Mesodermal cell (in vitro differentiated cells): ENCODE data around the gene CBFA2T3.

ENCODE experiments used
- H3K27ac ChIP-seq: 2 replicates; pipeline ENCODE4 v1.7.0; 2013; ENCODE audit warnings: mild to moderate bottlenecking, low read depth, low read length, moderate library complexity; ENCODE audit not compliant: severe bottlenecking
- H3K36me3 ChIP-seq: 2 replicates; pipeline ENCODE4 v1.7.1; 2013; ENCODE audit warnings: mild to moderate bottlenecking, low read length, moderate library complexity; ENCODE audit not compliant: control insufficient read depth, insufficient read depth
- H3K4me1 ChIP-seq: one replicate; pipeline ENCODE4 v1.7.1; 2013; ENCODE audit warnings: mild to moderate bottlenecking, low read length; ENCODE audit not compliant: insufficient read depth, control insufficient read depth, poor library complexity, severe bottlenecking
- H3K4me3 ChIP-seq: 2 replicates; pipeline ENCODE4 v1.7.0; 2013; ENCODE audit warnings: low read length, control low read depth, mild to moderate bottlenecking; ENCODE audit not compliant: insufficient read depth, poor library complexity, severe bottlenecking; ENCODE audit errors: extremely low read depth
- H3K9me3 ChIP-seq: 2 replicates; pipeline ENCODE4 v1.7.1; 2013; ENCODE audit warnings: mild to moderate bottlenecking, low read length, moderate library complexity; ENCODE audit not compliant: control insufficient read depth
- WGBS, 2 experiments: methylation state at CpG; one replicate each; pipeline ENCODE4 v1.1.5; 2013; ENCODE audit warnings: missing lambda C conversion rate in 2 of 2; ENCODE audit not compliant: insufficient coverage in 2 of 2; 5-methylcytosine and 5-hydroxymethylcytosine counted together

Gene CBFA2T3

DNA sequence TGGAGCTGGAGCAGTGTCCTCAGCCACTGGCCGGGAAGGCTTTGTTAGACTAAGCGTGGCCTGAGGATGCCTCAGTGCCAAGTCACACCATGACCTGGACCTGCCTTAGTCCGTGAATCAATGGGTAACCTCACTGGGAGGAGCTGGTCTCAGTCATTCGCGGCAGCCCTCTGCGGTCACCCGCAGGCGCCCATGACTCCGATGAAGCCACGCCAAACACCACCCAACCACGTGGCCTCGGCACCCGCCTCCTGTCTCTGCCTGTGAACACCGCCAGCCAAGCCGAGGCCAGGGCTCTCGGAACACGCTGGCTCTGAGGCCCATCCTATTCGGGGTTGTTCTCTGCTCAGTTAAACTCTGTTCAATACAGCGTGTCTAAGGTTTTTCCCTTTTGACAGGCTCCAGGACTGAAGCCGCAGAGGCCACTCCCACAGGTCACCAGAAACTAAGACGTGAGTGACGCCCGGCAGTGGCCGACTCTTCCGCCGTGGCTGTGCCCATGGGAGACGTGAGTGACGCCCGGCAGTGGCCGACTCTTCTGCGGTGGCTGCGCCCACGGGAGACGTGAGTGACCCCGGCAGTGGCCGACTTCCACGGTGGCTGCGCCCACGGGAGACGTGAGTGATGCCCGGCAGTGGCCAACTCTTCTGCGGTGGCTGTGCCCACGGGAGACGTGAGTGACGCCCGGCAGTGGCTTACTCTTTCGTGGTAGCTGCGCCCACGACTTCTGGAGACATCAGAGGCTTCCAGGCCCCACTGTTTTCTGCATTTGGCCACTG lies 93.7 kb downstream of the CBFA2T3 start:
- H3K36me3 ChIP-seq = no peaks in the 10 kb centered on the region
- H3K4me1 ChIP-seq = no peaks in the 10 kb centered on the region
- WGBS, 2 experiments = 94 to 96% methylated on average over 43 to 49 of the region's 49 CpGs
- no peak overlapping the region for H3K4me3 ChIP-seq
- H3K27ac ChIP-seq = no peak overlapping the region
- no peaks in the 10 kb centered on the region for H3K9me3 ChIP-seq

DNA sequence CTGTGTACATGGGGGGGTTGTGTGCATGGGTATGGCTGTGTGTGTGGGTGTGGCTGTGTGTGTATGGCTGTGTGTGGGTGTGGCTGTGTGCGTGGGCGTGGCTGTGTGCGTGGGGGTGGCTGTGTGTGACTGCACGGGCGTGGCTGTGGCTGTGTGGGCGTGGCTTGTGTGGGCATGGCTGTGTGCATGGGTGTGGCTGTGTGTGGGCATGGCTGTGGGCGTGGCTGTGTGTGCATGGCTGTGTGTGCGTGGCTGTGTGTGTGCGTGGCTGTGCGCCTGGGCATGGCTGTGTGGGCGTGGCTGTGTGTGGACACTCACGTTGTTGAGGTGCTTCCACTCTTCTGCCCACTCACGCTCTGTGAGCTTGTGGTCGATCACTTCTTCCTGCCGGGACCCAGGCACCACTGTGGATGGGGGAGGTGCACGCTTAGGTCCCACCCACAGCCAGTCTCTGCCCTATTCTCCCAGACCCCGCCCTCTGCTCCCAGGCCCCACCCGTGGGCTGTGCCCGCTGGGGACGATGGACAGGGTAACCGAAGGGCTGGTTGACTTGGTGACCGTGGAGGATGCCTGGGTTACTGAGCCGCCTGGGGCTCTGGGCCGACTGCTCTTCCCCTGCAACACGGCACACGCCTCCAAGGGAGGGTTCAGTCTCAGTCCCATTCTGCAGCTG lies 94.5 kb downstream of the CBFA2T3 start:
- Histone ChIP-seq H3K4me3 (no peak overlapping the region), H3K27ac (no peak overlapping the region), H3K9me3 (no peaks in the 10 kb centered on the region), H3K36me3 (no peaks in the 10 kb centered on the region), H3K4me1 (no peaks in the 10 kb centered on the region)
- 95 to 96% methylated on average over 20 to 22 of the region's 26 CpGs for WGBS, 2 experiments

DNA sequence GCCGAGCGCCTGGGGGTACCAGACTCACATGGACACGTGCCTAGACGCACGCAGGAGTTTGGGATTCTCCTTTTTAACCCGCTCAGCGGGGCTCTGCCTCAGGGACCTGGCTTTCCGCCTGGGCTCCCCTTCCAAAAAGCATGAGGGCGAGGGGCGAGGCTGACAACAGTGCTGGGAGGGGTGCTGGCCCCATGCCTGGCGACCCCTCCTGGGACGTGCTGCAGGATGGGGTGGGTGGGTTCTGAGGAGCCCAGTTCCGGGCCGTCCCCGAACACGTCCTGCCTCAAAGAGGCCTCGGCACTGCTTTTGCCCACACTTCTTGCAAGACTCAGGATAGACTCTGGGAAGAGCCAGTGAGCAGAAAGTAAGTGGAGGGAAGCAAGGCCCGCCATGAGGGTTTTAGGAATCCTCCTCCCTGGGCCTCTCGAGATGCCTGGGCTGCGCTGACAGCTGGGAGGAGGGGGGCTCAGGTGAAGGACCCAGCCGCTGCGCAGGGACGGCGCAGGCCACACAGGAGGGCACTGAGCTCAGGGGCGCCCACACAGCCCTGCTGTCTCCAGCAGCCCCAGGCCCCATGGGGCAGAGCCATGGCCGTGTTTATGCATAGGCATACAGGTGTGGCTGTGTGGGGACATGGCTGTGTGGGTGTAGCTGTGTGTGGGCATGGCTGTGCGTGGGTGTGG lies 95.2 kb downstream of the CBFA2T3 start:
- Histone ChIP-seq H3K4me1 (no peaks in the 10 kb centered on the region), H3K9me3 (no peaks in the 10 kb centered on the region), H3K4me3 (no peak overlapping the region), H3K36me3 (no peaks in the 10 kb centered on the region), H3K27ac (no peak overlapping the region)
- WGBS, 2 experiments = 96% methylated on average over 21 to 26 of the region's 27 CpGs

DNA sequence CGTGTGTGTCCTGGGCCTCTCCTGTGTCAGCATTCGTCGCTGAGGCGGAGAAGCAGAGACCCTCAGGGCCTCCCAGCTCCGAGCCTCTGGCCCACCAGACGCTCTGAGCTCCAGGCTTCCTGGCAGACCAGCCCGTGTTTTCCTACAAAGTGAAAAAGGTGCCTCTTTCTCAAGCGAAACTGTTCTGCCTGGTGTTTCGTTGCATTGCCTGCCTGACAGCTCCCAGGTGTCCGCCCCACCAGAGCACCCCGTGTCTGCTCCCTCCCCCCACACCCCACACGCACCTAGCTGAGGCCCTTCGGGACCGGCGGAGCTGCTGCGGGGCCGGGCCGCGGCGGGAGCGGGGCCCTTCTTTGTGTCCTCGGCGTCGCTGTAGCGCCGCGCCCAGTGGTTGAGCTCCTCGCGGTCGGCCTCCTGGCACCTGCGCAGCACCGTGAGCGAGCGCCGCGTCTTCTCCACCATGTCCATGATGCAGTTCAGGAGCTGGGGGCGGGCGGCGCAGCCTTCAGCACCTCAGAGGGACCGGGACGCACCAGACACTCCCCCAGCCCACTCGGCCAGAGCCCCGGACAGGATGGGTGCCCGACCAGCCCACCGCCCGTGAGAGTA lies 95.9 kb downstream of the CBFA2T3 start:
- no peaks in the 10 kb centered on the region for H3K4me1 ChIP-seq
- H3K27ac ChIP-seq = no peak overlapping the region
- 92 to 94% methylated on average over 39 to 43 of the region's 46 CpGs for WGBS, 2 experiments
- no peaks in the 10 kb centered on the region for H3K36me3 ChIP-seq
- H3K9me3 ChIP-seq = no peaks in the 10 kb centered on the region
- H3K4me3 ChIP-seq = no peak overlapping the region

DNA sequence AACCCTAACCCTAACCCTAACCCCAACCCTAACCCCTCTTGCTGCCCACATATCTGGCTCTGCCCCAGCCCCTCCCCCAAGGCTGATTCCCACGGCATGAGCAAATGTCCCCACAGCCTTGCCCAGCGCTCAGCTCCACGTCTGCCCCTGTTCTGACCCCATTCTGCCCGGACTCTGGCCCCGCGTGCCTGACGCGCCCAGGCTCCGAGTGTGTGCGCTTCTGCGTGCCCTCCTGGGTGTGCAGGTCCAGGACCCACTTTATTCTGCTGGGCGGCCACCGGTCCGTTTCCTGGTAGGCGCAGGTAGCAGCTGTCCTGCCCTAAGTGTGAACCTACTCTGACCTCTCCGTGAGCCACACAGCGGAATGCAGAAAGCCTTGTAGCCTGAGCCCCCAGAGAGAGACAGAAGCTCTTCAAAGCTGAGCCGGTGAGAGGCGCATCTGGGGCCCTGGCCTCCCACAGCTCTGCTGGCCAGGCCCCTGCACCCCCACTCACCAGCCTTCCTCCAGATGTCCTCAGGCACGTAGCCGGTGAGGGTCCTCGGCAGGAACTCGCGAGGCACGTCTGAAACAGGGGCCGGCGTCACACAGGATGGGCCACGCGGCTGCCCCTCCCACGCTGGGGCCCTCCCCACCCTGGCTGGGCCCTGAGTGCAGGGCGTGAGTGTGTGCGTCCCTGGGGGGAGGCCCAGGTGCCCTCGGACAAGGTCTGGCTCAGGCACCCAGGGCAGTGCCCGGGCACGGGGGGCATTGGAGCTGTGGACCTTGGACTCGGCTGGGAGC lies 96.6 kb downstream of the CBFA2T3 start:
- Histone ChIP-seq H3K27ac (no peak overlapping the region), H3K9me3 (no peaks in the 10 kb centered on the region), H3K4me1 (no peaks in the 10 kb centered on the region), H3K4me3 (no peak overlapping the region), H3K36me3 (no peaks in the 10 kb centered on the region)
- 86% methylated on average over 36 of the region's 36 CpGs for WGBS, 2 experiments

DNA sequence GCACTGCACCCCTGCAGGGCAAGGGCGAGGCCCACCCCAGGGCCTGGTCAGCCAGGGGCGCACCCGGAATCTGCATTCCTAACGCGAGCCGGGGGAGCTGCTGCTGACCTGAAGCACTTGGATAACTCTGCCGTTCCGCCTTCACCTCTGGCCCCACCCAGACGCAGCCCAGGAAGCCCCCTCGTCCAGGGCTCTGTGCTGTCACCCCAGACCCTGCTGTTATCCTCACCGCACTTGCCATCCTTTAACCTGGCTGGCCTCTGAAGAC lies 97.3 kb downstream of the CBFA2T3 start:
- WGBS, 2 experiments = 87 to 92% methylated on average over 9 to 11 of the region's 11 CpGs
- Histone ChIP-seq H3K9me3 (no peaks in the 10 kb centered on the region), H3K36me3 (no peaks in the 10 kb centered on the region), H3K27ac (no peak overlapping the region), H3K4me1 (no peaks in the 10 kb centered on the region), H3K4me3 (no peak overlapping the region)

DNA sequence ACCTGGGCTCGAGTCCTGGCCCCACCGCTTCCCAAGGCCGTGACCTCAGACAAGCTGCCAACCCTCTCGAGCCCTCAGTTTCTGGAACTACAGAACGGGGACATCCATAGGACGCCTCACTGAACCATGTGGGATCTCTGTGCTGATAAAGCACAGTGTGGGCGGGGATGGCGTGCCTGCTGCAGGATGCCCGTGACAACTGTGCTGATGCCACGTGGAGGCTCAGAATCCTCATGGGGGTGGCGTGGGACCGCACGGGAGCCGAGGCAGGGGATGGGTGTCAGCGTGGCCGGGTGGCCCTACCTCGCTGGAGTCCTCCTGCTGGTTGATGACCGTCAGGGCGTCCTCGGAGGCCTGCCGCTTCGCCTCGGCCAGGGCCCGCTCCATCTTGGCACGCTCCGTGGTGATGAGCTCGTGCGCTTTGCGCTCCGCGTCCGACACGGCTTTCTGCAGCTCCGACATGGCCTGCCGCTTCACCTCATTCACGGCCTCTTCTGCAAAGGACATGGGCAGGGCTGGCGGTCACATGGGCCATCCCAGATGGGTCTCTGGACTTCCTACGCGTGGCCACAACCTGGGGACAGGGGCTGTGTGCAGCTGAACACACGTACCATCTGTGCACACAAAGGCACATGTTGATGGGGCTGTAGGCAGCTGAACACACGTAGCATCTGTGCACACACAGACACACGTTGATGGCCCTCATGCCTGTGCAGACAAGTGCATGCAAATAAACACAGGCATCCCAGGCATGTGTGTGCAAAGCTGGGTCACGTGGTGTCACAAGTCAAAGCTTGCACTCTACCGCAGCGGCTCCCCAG lies 97.8 kb downstream of the CBFA2T3 start:
- Histone ChIP-seq H3K9me3 (no peaks in the 10 kb centered on the region), H3K4me3 (no peak overlapping the region), H3K4me1 (no peaks in the 10 kb centered on the region), H3K36me3 (no peaks in the 10 kb centered on the region), H3K27ac (no peak overlapping the region)
- 93% methylated on average over 40 to 45 of the region's 45 CpGs for WGBS, 2 experiments

DNA sequence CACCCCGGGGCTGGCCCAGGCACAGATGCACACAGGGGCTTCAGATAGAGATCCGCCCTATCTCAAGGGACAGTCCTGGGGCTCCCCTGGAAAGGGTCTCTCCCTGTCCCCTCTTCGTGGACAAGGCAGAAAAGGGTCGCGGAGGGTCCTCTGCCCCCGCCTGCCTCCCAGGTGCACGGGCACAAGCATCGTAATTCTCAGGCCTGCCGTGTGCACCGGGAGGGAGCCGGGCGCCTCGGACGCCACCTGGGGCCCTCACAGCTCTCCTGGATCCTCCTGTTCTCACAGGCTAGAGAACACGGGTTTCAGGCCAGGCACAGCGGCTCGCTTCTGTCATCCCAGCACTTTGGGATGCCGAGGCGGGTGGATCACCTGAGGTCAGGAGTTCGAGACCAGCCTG lies 98.7 kb downstream of the CBFA2T3 start:
- no peak overlapping the region for H3K4me3 ChIP-seq
- 93% methylated on average over 14 to 18 of the region's 20 CpGs for WGBS, 2 experiments
- H3K4me1 ChIP-seq = no peaks in the 10 kb centered on the region
- no peak overlapping the region for H3K27ac ChIP-seq
- no peaks in the 10 kb centered on the region for H3K36me3 ChIP-seq
- H3K9me3 ChIP-seq = no peaks in the 10 kb centered on the region

DNA sequence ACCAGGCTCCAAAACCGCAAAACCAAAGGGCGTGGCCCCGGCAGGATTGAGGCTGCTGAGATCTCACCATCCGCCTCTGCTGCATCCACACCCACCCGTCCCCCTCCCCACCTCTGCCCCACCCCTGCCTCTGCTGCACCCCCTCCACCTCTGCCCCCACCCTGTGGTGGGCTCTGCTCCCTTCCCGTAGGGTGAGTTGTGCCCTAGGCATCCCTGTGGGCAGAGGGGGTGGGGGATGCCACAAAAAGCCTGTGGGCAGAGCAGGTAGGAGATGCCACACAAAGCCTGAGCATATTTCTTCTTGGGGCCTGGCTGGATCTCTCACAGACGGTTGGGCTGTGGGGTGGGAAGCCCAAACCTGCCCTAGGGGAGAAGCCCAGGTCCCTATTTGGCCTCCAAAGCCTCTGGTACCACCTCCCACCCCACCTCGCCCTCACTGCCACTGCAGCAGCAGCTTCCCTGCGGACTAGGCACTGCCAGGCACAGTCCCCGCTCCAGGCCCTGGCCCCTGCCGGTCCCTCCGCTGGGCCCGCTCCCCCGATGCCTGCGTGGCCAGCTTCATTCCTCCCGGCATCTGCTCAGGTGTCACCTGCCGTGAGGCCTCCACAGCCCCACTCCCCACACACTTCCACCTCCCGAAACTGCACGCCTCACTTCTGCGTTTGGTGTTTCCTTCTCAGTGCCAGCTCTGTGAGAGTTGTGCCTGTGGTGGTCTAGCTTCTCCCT lies 99.3 kb downstream of the CBFA2T3 start:
- no peak overlapping the region for H3K27ac ChIP-seq
- H3K4me1 ChIP-seq = no peaks in the 10 kb centered on the region
- H3K36me3 ChIP-seq = no peaks in the 10 kb centered on the region
- no peaks in the 10 kb centered on the region for H3K9me3 ChIP-seq
- no peak overlapping the region for H3K4me3 ChIP-seq
- 85 to 87% methylated on average over 13 to 17 of the region's 20 CpGs for WGBS, 2 experiments
